CD4-positive, alpha-beta T cell treated with Interleukin-10 for 1 hour (primary cell): ENCODE data around the gene RNF150.
"Not testable (repeated sequence)": the region's sequence is repeated elsewhere in the genome, so short reads cannot be mapped to it uniquely, and the experiment has no call there.

ENCODE experiments used
- DNase-seq: peaks from one replicate; pipeline ENCODE4 v3.0.0-alpha.2; 2020

Gene RNF150

DNA sequence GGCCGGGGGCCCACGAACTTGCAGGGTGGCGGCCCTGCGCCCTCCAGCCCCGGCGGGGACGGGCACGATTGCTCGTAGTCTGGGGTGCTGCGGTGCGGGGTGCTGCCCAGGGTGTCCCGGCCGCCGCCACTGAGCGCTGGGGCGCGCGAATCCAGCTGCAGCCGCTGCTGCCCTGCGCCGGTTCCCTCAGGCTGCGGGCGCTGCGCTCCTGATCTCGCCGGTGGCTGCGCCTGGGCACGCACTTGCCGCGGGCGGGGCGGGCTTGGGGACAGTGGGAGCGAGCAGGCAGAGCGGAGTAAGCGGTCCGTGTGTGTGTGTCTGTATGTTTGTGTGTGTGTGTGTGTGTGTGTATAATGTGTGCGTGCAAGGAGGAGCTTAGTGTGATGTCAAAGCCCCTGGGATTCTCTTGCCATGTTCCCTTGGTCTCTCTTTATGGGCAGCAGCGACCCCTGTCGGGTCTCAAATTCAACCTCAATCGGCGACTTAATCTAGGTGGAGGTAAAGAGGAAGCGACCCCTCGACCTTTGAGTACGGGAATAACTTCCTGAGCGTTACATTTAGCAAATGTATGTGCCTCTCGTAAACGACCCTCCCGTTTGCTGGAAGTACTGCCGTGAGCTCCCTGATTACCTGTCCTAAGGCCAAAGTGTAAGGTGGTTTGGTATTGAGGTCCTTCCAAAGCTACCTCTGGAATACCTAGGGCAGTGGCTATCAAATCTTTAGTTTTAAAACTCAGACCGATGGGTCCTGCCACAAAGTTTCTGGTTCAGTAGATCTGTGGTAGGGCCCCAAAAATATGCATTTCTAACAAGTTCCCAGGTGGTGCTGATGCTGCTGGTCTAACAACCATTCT, at the start of gene RNF150:
Gene RNF150, minus strand, starts transcription at position 324 of the 853 bp plus-strand sequence.
- DNase-seq = peak; percentile 20

DNA sequence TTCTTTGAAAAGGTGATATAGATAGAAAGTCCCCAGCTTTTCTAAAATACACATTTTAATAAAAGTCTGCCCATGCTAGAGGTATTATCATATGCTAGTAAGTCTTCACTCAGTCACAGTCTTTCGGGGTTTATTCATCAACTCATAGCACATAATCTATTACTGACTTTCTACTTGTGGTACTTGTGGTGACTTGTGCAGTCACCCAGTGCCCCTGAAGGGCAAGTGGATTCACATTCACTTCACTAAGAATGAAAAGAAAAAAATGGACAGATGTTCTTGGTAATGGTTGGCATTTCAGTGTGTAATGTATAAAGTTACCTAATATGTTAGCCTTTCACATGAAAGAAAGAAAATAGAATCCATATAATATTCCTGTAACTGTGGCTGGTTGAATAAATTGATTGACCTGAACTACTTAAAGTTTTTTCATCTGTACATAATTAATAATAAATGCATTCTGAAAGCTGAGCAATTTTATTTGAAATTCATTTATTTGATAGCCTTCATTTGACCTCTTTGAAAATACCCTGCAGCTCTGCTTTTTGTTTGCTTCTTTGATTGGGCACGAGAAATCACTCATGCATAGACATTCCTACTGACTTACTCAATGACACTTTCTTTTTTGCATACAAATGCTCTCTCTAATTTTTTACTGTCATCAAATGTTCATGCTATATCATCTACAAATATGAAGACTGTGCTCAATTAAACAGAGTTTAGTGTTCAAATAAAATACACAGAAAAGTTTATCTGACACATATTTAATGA, 47.9 kb upstream of the RNF150 start:
- DNase-seq = no peak

GRCh38 chr4:141179474-141180373, 46.5 kb upstream of the RNF150 start:
- DNase-seq = no peak

DNA sequence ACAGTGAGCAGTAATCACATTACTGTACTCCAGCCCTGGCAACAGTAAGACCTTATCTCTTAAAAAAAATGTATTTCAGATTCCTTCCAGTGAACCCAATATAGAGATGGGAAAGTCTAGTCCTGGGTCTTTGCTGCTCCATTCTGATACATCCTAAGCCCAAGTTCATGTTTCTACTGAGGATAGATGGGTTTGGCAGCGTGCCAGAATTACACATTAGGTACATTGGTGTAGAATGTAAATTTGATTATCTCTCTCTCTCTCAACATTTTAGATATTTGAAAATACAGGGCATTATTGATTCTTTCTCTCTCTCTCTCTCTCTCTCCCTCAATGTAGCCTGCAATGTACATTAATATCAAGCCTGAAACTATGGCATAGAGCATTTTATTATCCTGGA, 43.9 kb upstream of the RNF150 start:
- no peak for DNase-seq

- DNase-seq = no peak
Observed at GRCh38 chr4:141174457-141174856, 41.2 kb upstream of the RNF150 start.

- no peak for DNase-seq
Observed at GRCh38 chr4:141170671-141171070, 37.4 kb upstream of the RNF150 start.

- no peak for DNase-seq
Observed at GRCh38 chr4:141169391-141169790, 36.1 kb upstream of the RNF150 start.

- DNase-seq = not testable (repeated sequence)
Observed at GRCh38 chr4:141165001-141165400, 31.7 kb upstream of the RNF150 start.

DNA sequence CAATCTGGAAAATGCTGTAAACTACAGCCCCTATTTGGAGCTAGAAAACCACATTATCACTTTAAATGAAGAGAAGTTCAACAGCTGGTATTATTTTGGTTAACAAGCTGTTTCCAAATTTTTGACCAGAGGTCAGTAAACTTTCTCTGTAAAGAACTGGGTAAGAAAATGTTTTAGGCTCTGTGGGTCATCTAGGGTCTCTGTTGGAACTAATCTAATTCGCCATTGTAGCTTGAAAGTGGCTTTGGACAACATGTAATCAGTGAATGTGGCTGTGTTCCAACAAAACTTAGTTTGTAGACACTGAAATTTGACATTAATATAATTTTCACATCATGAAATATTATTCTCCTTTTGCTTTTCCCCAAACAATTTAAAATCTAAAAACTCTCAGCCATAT, 25.8 kb upstream of the RNF150 start:
- no peak for DNase-seq

GRCh38 chr4:141158219-141158618, 24.9 kb upstream of the RNF150 start:
- DNase-seq = peak; percentile 11

DNA sequence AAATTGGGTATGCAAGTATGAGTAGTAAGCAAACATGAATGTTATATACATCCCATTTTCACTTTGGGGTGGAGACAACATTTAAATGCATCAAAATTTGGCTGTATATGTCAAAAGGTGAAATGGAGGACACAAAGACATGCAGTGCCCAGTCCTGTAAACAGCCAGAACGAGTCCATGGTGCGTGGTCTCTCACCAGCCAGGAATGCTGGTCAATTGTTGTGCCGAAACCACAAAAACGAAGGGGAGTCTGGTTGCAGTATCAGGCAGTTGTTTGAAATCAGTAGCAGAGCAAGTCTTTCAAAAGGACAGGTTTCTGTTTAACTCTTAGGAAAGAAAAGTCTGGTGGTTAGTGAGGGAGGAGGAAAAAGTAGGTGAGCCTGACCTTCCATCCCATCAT, 22.3 kb upstream of the RNF150 start:
- DNase-seq = no peak

- DNase-seq = no peak
Observed at GRCh38 chr4:141154725-141155124, 21.5 kb upstream of the RNF150 start.

DNA sequence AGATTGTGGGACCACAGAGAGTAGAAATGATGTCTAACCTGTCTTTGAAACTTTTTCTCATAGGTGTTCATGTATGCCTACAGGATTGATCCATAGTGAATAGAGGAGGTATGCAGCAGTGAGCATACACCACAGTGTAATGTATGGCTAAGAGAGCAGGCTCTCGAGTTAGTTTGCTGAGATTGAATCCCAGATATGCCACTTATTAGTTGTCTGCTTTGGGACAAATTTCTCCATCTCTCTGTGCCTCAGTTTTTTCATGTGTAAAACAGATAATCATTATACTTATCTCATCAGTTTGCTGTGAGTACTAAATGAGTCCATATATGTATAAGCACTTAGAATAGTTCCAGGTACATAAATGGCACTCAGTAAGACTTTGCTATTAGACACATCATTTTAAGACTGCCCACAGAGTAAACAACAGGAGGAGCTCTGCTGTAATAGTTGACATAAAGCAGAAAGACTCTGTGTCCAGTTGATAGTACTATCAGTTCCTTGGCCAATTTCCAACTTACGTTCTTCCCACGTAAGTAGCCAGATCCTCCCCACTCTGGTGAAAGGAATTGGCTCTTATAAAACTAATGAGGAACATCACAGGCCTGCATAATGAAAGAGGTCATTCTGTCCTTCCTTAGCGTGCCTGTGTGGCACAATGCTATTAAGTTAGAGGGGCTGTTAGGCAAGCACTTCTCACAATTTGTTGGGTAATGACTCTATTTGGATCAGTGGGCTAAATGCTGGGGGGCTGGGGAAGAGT, 20.7 kb upstream of the RNF150 start:
- DNase-seq = no peak

DNA sequence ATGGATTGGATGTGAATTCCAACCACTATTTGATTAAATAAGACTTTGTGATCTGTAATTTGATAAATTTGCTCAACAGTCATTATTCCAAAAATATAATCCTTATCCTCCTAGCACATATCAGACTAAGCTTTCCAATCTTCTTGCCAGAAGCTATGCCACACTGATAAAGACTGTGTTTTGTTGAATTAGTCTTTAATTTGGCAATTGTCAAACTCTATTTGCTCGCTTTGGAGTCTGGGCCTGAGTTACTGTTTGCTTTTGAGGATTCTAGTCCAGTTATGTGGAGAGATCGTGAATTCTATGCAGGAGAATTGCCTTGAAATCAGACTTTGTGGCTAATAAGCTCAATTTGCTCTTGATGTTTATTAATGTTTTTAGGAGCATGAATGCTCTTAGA, 10.9 kb upstream of the RNF150 start:
- no peak for DNase-seq

- no peak for DNase-seq
Observed at GRCh38 chr4:141142423-141142822, 9.2 kb upstream of the RNF150 start.

DNA sequence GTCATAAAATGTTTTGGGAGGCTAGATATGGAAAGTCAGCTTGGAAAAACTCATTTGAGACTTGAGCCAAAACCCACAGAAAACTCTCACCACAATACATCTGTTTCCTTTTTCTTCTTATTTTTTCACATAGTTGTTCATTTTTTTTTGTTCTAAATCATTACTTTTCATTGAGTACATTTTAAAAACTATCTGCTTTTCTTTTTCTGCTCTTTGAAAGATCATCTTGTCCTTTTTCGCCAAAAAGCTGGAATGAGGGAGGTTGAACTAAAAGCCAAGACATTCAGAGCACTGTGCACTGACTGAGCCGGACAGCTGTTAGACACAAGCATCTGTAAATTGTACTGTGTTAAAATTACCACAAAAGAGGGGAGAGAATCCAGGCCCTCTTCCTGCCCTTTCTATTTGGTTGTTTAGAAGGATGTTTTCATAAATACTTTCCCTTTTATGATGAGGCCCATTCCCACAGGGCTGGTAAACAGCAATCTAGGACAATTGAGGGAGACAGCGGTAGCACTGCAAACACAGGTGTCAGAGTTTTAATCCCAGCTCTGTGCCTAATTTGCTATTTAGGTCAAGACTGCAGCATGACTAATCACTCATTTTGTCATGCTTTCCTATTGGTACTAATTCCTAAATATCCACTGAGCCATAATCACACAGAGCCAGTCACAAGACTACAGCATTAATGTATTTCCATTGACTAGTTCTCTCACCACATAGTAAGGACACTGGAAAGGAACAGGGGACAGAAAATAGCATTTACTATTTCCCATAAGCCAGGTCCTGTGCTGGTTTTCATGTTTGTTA, 7.3 kb upstream of the RNF150 start:
- DNase-seq = no peak

GRCh38 chr4:141133999-141134995, 1.0 kb upstream of the RNF150 start:
- no peak for DNase-seq

- DNase-seq = no peak
Observed at GRCh38 chr4:141132709-141133145, 542 bp downstream of the RNF150 start.

DNA sequence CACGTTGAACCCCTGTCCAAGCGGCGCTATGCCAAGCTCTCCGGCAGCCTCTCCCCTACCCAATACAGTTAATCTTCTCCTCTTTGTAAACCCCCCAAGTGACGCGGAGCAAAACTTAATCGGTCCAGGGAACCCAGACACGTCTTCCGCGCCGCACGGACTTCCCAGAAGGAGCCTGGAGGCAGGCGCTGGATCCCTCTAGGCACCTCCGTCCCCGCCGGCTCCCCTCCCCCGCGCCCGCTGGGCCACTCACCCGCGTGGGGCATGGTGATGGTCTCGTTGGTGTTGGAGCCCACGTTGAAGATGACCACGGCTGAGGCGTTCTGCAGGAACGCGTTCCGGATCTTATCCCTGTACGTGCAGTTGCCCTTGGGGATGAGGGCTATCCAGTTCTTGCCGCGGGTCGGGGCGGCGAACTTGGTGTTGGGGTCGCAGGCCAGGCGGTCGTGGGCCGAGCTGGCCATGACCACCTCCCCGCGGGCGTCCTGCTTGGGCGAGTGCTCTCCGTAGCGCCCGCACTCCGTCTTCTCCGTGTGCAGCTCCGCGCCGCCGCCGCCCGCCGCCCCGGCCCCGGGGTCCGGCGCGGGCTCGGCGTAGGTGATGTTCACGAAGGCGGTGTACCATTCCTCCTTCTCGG, 1.1 kb downstream of the RNF150 start:
- DNase-seq = no peak

DNA sequence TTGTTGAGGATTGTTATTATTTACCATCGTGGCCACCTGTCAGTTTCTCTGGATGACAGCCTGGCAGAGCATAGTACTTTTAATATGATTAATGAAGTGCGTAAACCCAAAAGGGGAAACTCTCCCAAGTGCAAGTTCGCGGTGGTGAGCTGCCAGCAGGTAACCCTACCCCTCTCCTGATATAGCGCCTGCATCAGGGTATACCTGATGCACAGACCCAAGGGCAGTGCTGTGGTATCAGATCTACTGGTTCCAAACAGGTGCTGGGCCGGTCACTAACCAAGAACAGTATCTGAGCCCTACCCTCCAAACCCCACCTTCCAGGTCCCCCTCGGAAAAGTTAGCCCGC, 1.6 kb downstream of the RNF150 start:
- no peak for DNase-seq
